Stimulated activated CD4-positive, alpha-beta T cell treated with anti-CD3 and anti-CD28 coated beads, Interleukin-12 subunit alpha, Interleukin-12 subunit beta, amount 100 ng/mL, for 48 hours (primary cell): ENCODE measurements around the gene GYG1.

Experiments used
- DNase-seq, 3 donors: peaks; one replicate each; pipeline ENCODE4 v3.0.0-alpha.2; 2020; ENCODE audit warnings: low read depth in 2 of 3, low spot score in 1 of 3

The GYG1 gene

GRCh38 chr3:148991219-148992026, at the start of gene GYG1:
Gene GYG1 (plus strand): TSS chr3:148991540. CDS start chr3:148991641, 101 bp downstream.
- DNase-seq = peak; percentile 50 to 65 (median 56)

DNA sequence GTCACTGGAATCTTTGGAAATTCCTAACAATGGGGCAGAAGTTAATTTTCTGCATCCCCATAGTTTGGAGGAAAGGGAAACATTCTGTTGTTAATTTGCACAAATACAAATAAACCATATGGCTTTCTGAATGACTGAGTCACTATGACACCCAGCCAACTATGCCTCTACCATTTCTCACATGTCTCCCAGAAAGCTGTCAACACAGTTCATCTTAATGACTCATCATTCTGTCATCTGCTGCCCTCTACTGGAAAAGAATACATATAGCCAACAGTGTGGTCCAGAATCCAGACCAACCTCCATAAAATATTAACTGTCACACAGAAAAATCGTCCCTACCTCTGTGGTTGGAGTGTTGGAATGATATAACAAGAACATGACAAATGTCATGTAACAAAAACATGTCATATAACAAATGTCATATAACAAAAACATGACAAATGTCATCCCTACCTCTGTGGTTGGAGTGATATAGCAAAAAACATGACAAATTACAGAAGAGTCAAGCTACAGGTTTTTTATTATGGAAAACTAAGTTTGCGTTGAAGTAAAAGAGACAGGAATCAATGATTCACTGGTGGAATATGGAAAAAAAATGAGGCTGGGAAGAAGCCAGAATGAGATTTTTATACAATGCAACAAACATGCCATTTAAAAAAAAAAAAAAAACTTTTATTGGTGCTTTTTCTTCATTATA, 47.7 kb upstream of the GYG1 start:
- peak in 1 of 3 donors; percentile 18 for DNase-seq

GRCh38 chr3:148945116-148945515, 46.2 kb upstream of the GYG1 start:
- DNase-seq = no peak

GRCh38 chr3:148948913-148949657, 42.3 kb upstream of the GYG1 start:
- DNase-seq = no peak

DNA sequence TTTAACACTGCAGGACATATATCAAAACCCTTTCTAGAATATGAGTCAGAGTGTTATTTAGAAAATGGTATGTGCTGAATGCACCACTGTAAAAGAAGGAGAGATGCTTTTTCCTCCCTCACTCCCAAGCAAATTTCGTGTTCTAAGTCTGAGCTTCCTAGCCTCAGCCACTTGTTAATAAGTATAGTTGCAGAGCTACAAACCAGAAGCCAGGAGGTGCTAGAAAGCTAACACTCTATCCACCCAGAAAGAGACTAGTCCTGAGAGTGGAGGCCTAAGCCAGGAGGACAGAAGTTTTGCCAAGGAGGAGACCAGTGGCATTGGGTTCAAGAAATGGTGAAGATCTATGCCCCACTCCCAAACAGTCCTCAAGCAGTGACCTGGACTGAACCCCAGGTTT, 40.5 kb upstream of the GYG1 start:
- no peak for DNase-seq

DNA sequence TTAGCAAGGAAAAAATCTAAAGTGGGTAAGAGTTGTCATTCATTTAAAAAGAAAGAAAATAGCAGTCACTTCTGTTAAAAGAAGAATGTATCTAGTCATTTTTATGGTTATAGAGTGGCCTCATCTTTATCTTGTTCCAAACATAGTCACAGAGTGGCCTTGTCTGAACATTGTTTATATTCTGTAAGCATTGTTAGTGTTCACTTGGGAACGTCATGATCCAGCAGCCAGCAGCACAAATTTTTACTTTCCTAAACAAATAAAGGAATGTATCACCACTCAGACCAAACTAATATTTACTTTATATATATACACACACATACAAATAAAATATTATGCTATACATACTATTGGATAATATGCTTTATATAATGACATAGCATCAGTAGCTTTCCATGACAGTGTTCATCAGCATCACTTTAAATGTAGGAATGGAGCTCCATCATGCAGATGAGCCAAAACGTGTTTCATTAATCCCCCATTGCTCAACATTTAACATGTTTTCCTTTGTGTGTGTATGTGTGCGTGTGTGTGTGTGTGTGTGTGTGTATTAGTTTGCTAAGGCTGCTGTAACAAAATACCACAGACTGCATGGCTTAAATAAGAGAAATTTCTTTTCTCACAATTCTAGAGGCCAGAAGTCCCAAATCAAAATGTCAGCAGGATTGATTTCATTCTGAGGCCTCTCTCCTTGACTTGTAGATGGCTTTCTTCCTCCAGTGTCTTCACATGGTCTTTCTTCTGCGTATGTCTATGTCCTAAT, 39.6 kb upstream of the GYG1 start:
- DNase-seq = no peak

GRCh38 chr3:148953094-148953493, 38.2 kb upstream of the GYG1 start:
- no peak for DNase-seq

DNA sequence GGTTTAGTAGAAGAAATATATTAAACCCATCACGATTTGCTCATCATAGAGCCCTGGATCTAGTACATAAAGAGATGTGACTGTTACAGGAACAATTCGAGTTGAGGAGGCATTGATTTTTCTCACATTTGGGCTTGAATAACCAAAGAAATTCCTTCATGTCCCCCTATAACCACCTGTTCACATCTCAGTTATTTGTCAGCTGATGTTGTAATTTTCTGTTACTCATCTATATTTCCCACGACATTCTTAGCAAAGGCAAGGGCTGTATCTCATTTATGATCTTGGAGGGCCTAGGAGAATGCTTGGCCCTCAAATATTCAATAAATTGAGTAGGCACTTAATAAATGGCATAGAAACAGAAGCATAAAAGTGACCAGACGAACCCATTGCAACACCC, 36.4 kb upstream of the GYG1 start:
- DNase-seq = no peak

DNA sequence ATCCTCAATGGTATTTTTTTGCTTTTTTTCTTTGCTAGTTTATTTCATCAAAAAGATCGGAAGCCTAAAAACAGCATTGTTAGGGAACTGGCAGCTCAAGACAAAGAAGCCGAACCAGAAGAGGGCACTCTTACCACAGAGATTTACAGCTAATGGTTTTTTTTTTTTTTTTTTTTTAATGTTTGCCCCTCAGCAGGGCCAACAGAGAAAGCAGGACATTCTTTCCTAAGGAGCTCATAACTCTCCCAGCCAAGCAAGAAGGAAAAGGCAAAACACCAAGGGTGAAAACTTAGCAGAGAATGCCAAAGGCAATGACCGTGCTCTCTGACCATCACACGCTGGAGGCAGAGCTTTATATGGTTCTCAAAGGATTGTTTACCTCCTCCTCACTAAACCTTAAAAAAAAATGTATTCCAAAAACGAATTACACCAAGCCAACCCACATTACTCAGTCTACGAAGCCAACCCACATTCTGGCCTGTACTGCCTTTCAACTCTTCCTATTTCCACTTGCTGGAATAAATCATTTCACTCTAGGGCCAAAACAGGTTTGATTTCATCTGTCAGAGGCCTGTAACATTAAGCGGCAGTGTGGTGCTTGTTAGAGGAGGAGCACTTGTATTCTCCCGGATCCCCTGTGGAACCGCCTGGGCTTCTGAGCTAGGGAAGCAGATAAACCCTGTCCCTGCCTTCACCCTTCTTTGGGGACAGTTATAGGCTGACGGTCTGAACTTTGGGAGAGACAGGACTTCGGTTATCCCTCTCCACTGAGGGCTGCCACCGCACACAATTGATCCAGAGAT, 35.6 kb upstream of the GYG1 start:
- peak in 1 of 3 donors; percentile 15 for DNase-seq

GRCh38 chr3:148957586-148957985, 33.8 kb upstream of the GYG1 start:
- no peak for DNase-seq

GRCh38 chr3:148958696-148959095, 32.6 kb upstream of the GYG1 start:
- no peak for DNase-seq

DNA sequence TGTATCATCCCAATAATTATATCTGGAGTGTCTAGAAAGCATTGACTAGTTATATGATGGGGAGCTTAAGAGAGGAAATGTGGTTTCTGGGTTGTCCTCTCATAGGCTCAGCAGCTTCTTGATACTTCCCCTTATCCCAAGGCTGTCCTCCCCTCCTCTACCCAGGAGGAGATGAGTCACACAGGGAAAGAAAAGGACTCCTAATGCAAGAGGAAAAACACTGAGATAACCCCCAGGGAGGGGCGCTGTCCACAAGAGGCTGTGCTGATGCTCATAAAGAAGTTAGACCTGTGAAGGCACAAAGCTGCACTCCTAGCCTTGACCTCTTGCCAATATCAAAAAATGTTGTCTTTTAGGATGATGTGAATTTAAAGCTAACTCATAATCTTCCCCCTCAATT, 28.8 kb upstream of the GYG1 start:
- DNase-seq = no peak

DNA sequence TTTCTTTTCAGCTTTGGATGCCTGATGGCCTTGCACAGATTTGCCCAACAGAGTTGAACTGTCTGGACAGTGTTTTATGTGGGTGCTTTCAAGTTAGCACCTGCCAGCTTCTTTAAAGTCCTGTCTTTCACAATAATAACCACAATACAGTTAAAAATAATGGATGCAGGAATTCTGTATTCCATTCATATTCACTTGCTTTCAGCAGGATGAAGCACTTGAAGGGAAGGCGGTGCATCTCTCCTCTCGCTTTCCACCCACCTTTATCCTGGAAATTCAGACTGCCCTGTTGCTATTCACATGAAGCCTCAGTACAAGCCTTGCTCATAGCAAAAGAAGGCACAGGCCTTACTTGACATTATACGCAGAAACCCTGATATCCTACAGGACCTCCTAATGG, 26.5 kb upstream of the GYG1 start:
- no peak for DNase-seq

DNA sequence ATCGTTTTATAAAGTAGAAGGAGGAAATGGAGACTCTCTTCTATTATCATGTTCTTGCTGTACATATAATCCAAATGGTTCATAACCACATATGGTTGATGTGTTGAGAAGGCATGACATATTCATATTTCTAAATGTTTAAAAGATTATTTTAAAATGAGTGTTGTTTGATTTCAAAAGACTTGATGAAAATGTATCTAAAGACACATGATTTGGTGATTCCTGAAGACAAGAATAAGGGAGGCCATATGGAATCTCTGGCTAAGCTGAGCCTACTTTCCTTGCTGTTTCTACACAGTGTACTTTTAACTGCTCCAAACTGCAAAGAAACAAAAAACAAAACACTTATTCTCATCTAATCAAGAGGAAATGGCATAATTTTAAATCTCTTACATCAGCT, 23.0 kb upstream of the GYG1 start:
- no peak for DNase-seq

DNA sequence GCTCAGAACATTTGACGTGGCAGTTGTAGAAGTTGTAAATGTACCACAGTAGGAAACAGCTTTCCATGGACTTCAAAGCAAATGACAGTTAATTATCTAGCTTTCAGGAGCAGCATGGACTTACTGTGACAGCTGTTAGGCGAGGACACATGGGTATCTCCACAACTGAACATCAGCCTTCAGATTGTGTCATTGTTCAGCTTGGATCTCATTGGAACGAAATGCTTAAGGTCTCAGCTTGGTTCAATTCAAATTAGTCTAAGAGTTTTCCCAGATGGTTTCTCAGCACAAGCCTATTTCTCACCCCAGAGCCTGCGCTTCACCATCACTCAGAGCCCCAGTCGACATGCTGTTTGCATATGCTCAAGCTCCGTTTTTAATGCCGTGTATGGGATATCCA, 21.1 kb upstream of the GYG1 start:
- no peak for DNase-seq

GRCh38 chr3:148971401-148972163, 19.8 kb upstream of the GYG1 start:
- no peak for DNase-seq

DNA sequence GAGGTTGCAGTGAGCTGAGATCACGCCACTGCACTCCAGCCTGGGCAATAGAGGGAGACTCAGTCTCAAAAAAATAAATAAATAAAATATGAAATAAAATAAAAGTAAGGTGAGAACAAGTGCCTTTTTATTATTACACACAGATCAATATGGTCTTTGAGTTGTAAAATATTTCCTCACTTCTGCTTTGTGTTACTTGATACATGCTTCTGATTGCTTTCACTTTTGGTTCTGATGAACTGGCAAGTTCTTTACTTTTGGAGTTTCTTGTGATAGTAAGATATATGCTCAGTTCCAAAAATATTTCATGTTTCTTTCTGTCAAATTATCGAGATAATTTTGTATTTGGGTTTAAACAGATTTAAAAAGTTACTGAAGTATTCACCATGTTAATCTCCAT, 16.6 kb upstream of the GYG1 start:
- no peak for DNase-seq

DNA sequence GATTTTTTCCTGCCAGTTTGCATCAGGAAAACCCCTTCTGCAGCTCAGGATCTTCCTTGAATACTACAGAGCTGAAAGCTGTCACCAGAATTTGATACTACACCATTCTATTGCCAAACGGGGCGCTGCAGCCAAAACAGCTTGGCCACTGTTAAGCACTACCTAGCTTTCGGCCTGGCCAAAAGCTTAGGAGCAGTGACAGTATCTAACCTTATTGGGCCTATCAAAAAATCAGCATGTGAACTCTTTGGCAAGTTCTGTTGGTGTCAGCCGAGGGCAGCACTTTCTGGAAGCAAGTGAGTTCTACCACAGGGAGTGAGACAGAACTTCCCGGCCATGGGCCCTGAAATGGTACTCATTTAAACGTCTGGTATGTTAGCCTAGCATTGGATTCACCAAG, 16.1 kb upstream of the GYG1 start:
- DNase-seq = no peak

- no peak for DNase-seq
Measured at GRCh38 chr3:148975696-148976095, 15.6 kb upstream of the GYG1 start.

DNA sequence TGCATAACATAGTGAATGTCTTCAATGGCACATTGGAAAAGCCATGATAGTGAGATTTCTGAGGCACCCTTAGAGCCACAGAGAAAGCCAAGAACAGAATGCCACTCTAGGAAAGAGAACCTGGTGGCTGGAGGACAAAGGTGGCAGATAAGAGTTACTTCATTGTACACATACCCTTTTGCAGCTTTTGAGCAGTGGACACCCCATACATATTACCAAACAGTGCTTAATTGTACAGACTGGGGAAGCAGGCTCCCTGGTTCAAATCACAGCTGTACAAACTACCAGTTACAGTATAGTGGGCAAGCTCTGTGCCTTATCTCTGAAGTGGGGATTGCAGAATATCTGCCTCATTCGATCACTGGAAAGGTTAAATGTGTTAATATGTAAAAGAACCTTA, 10.1 kb upstream of the GYG1 start:
- no peak for DNase-seq
